Right lung (tissue), 5 donors: Measurements from ENCODE around the gene TLN1. TPM values are rescaled to one million over a fixed set of nuclear protein-coding genes. Genes with fewer than 3 reads are reported as not detected.

ENCODE experiments used
- DNase-seq, 2 donors: peaks; one replicate each; pipeline ENCODE4 v3.0.0-alpha.2; 2013
- polyA plus RNA-seq, 5 donors: library from polyadenylated mRNA; unstranded; fragments of 120-200 nt; gene quantifications; one replicate each; pipeline versions ENCODE4 v1.2.1 to v1.2.3, GENCODE V29; 2013; ENCODE audit warnings: inconsistent platforms in 1 of 5, low replicate concordance in 1 of 5; ENCODE audit not compliant: insufficient read length in 5 of 5, insufficient read depth in 1 of 5

The TLN1 gene
- polyA plus RNA-seq, 5 donors, result 116 to 198 (median 132) TPM

- DNase-seq, result no peak
Observed at GRCh38 chr9:35706951-35707350, 25.0 kb downstream of the TLN1 start.

GRCh38 chr9:35705836-35706430, 26.1 kb downstream of the TLN1 start:
- no peak for DNase-seq

GRCh38 chr9:35705372-35705771, 26.6 kb downstream of the TLN1 start:
- DNase-seq, result no peak

DNA sequence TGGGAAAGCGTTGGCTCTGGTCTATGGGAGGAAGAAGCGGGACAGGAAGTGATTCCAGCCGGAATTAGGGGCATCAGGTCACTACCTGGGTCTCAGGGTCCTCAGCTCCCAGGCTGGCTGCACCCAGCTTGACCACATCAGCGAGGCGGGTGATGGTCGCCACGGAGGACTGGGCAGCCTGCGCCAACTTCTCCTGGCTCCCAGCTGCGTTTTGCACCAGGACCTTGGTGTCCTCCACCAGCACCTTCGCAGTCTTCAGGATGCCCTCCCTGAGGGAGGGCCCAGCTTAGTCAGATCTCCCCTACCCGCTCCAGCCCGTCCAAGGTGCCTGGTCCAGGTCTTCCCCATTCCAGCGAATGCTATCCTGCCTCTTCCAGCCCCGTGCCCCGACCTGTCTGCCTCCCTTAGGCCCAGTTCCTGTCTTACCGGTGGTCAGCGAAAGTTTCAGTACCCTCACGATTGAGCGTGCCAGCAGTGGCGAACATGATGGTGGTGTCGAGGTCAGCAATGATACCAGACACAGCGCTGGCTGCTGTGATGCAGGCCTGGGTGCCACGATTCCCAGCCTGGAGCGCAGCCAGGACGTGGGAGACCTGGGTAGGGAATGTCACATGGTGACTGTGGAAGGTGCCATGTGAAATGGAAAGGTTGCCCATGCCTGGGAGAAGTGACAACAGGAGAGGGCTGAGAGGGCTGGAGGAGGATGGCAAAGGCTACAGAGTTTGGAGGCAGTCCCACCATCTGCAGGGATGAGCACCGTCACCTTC, 27.9 kb downstream of the TLN1 start:
- no peak for DNase-seq

- DNase-seq, result no peak
Observed at GRCh38 chr9:35702696-35703095, 29.3 kb downstream of the TLN1 start.

DNA sequence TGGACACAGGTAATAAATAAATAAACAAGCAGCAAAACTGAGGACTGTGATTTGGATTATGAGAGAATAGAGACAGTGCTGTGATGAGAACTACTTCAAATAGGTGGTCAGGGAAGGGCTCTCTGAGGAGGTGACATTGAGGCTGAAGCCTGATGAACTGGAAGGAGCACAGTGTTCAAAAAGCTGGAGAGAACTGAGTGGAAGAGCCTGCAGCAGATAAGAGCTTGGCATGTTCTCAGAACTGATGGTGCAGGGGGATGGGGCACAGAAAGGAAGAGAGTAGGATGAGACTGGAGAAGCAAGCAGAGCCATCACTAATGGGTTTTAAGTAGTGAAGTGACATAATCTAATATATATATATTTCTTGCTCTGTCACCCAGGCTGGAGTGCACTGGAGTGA, 31.1 kb downstream of the TLN1 start:
- DNase-seq, result no peak

GRCh38 chr9:35700031-35700430, 32.0 kb downstream of the TLN1 start:
- DNase-seq, result no peak

DNA sequence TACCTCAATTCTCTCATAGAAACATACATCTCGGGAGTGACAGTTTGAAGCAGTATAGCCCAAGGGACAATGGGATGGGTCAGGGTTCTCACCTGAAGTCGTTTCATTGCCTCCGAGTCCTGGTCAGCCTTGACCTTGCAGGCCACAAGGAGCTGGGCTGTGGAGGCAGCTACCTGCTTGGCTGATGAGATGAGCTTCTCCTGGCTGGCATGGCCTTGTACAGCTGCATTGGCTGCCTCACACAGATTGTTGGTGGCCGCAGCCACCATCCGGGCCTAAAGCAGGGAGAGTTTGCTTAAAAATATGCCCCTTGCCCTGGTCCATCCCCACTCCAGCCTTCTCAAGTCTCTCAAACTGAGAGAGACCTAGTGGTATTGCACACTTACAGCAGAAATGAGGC, 33.8 kb downstream of the TLN1 start:
- DNase-seq, result no peak

- DNase-seq, result no peak
Observed at GRCh38 chr9:35697486-35697885, 34.5 kb downstream of the TLN1 start.

- no peak for DNase-seq
Observed at GRCh38 chr9:35696520-35697215, 35.3 kb downstream of the TLN1 start.

DNA sequence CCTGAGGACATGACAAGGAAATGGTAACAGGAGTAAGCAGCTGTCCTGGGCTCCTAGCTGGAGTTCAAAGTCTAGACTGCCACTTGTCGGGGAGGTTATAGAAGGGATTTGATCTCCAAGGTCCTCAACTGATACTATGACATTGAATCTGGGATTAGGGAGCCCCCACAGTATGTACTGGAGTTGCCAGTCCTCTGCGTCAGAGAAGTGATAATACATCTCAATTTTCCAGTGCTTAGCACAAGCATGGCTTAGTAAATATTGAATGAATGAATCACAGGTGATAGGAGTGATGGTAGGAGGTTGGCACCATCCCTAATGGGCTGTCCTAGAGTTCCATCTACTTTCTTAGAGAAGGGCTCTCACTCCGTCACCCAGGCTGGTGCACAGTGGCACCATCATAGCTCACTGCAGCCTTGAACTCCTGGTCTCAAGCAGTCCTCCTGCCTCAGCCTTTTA, 36.0 kb downstream of the TLN1 start:
- no peak for DNase-seq

DNA sequence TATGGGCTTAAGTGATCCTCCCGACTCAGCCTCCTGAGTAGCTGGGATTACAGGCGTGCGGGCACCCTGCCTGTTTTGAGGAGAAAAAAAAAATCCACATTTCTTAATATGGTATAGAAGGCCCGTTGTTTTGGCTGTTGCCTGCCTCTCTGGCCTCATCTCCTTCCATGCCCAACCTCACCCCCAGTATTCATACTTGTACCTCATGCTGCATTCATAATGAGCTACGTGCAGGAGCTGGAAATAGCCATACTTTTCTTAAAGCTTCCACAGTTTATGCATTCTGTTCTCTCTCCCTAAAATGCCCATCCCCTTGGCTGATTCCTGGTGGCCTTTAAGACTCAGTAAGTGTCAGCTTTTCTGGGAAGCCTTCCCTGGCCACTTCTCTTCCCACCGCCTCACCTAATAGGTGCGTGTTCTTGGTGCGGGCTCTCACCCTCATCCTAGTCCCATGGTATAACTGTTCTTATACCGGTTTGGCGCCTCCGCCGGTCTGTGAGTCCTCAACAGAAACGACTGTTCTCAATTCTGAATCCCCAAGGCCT, 40.2 kb downstream of the TLN1 start:
- DNase-seq, result no peak

DNA sequence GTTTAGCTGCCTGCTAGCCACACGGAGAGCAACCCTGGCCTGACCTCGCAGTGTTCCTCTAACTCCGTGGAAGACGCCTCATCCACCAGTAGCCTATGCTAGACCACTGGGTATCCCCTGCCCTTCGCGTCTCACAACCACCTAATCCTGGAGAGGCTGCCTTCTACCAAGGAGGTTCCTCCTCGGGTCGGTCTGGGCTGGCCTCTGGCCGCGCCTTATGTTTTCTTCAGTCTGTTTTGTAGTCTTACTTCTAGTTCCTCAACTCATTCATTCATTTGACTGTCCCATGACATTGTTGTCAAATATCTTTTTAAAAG, 40.7 kb downstream of the TLN1 start:
- no peak for DNase-seq

DNA sequence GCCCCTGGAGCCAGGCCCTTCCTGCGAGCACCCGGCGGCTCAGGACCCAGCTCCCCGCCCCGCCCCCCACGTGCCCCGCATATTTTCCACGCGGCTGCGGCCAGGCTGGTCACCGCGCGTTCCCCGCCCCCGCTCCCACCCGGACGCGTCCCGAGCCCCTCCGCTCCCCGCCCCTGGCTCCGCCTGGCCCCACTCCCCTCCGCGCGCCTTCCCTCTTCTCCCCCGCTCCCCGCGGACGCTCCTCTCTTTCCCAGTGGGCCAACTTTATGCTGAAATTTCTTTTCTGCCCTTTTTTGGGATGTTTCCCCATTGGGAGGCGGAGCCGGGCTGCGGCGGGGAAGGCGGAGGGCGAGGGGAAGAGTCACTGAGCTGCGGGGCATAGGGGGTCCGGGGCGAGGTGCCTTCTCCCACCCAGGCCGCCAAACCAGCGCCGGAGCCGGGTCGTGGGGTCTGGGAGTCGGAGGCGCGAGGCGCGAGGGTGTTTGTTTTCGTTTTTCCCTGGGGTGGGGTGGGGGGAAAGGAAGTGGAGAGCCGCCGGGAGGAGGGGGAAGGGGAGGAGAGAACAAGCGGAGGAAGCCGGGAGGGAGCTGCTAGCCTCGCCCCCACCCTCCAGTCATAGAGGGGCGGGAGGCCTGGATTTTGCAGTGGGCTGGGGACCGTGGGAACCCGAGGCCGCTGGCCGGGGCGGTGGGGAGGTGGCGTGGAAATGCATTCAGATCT, 41.2 kb downstream of the TLN1 start:
- DNase-seq, result peak; percentile 79

- DNase-seq, result peak in 1 of 2 donors; percentile 45
Observed at GRCh38 chr9:35690294-35690613, 41.7 kb downstream of the TLN1 start.

- DNase-seq, result peak; percentile 79 to 82
Observed at GRCh38 chr9:35689542-35690293, 42.3 kb downstream of the TLN1 start, which contains the start of gene TPM2. TSS of gene TPM2 (minus strand) at chr9:35689925. CDS start at chr9:35689817, 108 bp downstream.

DNA sequence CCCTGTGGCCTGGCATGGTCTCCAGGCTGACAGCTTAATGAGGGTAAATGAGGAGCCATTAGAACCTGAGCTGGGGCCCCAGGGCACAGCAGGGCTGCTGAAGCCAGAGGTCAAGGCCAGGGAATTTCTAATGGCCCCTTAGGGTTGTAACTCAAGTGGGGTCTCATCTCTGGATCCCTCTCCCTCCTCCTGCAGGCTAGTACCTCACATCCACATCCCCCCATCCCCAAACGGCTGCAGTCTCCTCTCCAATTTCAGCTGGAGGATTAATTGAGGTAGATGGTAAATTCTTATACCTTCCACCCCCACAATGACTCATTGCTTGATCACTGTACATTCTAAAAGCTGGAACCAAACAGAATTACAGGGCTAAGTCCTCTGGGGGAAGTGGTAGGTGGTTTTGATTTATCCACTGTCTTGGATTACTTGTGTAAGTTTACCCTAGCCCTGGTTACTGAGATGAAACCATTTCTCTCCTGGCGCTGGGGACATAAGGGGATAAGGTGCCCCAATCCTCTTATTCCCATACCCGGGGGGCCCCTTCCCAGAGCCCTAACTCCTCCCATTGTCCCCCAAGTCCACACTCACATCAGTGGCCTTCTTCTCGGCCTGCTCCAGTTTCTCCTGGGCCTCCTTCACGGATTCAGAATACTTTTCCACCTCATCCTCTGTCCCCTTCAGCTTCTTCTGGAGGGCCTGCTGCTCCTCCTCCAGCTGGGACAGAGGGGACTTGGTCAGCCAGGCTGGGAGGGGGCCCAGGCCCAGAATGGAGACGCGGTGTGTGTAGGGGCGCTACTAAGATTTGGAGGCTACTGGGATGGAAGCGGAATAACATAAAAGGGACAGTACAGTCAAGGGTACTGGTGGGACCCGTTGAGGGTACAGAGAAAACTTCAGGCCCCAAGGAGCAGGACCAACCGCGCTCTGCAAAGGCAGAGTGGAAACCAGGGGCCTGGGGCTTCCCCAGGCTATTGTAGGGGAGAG, 43.1 kb downstream of the TLN1 start:
- no peak for DNase-seq

- DNase-seq, result no peak
Observed at GRCh38 chr9:35687972-35688557, 43.9 kb downstream of the TLN1 start.

GRCh38 chr9:35687306-35687705, 44.7 kb downstream of the TLN1 start:
- no peak for DNase-seq
